Panc1 (cell line): ENCODE results near the gene LY6G5B. TPM values are rescaled to one million over a fixed set of nuclear protein-coding genes. Genes with fewer than 3 reads are reported as not detected.

Experiments
- ATAC-seq: fragments of 200-7000 bp; cut with Tn5 transposase; 2 replicates; pipeline ENCODE4 v1.9.1; 2020; ENCODE audit warnings: mild to moderate bottlenecking, moderate library complexity
- BruUV-seq: library from RNA; stranded (reverse); fragments of 400-500 nt; replicated peaks from 2 replicates; lab custom pipeline; 2021; lab: Mats Ljungman, UMichigan
- CTCF ChIA-PET: fragments of 300-600 bp; sonication (Branson Sonifier 250); formaldehyde crosslinking; loops from one replicate; lab custom pipeline; 2022; ENCODE audit warnings: antibody characterized with exemption; lab: Charles Lee
- POLR2A ChIA-PET: fragments of 300-600 bp; sonication (Branson Sonifier 250); formaldehyde crosslinking; loops from one replicate; lab custom pipeline; 2022; ENCODE audit warnings: antibody characterized with exemption; lab: Charles Lee
- DNase-seq: peaks from one replicate; pipeline ENCODE4 v3.0.0-alpha.2; 2010; ENCODE audit warnings: low read depth, low spot score
- H3K27ac ChIP-seq: 2 replicates; pipeline ENCODE4 v1.5.1; 2011; ENCODE audit warnings: mild to moderate bottlenecking, low read length, inconsistent platforms
- H3K27me3 ChIP-seq: fragments of 200-500 bp; sonication (Bioruptor generic); 2 replicates; pipeline ENCODE4 v1.6.0; 2014; ENCODE audit warnings: low read length, inconsistent platforms; ENCODE audit not compliant: control insufficient read depth, insufficient read depth
- H3K36me3 ChIP-seq: fragments of 200-500 bp; sonication (Bioruptor generic); 2 replicates; pipeline ENCODE4 v1.5.1; 2014; ENCODE audit warnings: inconsistent platforms, mild to moderate bottlenecking, low read length, moderate library complexity; ENCODE audit not compliant: control insufficient read depth, insufficient read depth
- H3K4me1 ChIP-seq: 2 replicates; pipeline ENCODE4 v1.5.1; 2011; ENCODE audit warnings: inconsistent platforms, mild to moderate bottlenecking, low read length, moderate library complexity; ENCODE audit not compliant: control insufficient read depth, insufficient read depth
- H3K4me3 ChIP-seq, 2 experiments: 2 replicates each; pipeline ENCODE4 v1.5.1; 2011 to 2012; ENCODE audit warnings: low read depth in 2 of 2, low read length in 2 of 2, mild to moderate bottlenecking in 2 of 2, inconsistent platforms in 1 of 2, moderate library complexity in 1 of 2
- H3K9me3 ChIP-seq: fragments of 200-500 bp; sonication (Bioruptor generic); 2 replicates; pipeline ENCODE4 v1.5.1; 2014; ENCODE audit warnings: low read depth, mild to moderate bottlenecking, inconsistent platforms, low read length, moderate library complexity; ENCODE audit not compliant: control insufficient read depth, insufficient read depth
- POLR2AphosphoS5 ChIP-seq: IDR thresholded peaks from 2 replicates; pipeline ENCODE4 v1.6.1; 2012; ENCODE audit warnings: mild to moderate bottlenecking, low read depth, low read length, moderate library complexity
- SIN3A ChIP-seq: IDR thresholded peaks from 2 replicates; pipeline ENCODE4 v1.6.1; 2012; ENCODE audit warnings: low read depth, mild to moderate bottlenecking, low read length, moderate library complexity, borderline replicate concordance; ENCODE audit not compliant: insufficient read depth
- TCF7L2 ChIP-seq: IDR thresholded peaks from 2 replicates; pipeline ENCODE4 v1.6.1; 2011; ENCODE audit warnings: mild to moderate bottlenecking, low read depth, low read length, inconsistent platforms
- in situ Hi-C: cut with HindIII; loops from 2 replicates; pipeline ENCODE4 v1.10.0; 2016; ENCODE audit warnings: low sequenced_read_pairs, low pct_unique_long_range_greater_than_20kb
- intact Hi-C: fragments of 100-400 bp; cut with micrococcal nuclease; formaldehyde crosslinking; loops from one replicate; pipeline ENCODE4 v1.10.0; 2022; ENCODE audit not compliant: unreplicated experiment
- total RNA-seq: library from RNA; stranded (reverse); gene quantifications from one replicate; pipeline ENCODE4 v1.2.1, GENCODE V29; 2021; ENCODE audit not compliant: unreplicated experiment
- TF ChIP-seq, protein P1 (sequence below), 2 experiments: IDR thresholded peaks; 2 replicates each; pipeline ENCODE4 v1.6.1; 2011 to 2012; ENCODE audit warnings: low read depth in 2 of 2, control low read depth in 1 of 2, low read length in 1 of 2, mild to moderate bottlenecking in 1 of 2, moderate library complexity in 1 of 2; ENCODE audit not compliant: insufficient read depth in 1 of 2
- TF ChIP-seq, protein P2 (sequence below): fragments of 450-650 bp; IDR thresholded peaks from 2 replicates; pipeline ENCODE4 v1.5.1; 2017; ENCODE audit warnings: mild to moderate bottlenecking

LY6G5B gene
- total RNA-seq, 1 experiment from 2014 or later = 21.2 TPM

DNA sequence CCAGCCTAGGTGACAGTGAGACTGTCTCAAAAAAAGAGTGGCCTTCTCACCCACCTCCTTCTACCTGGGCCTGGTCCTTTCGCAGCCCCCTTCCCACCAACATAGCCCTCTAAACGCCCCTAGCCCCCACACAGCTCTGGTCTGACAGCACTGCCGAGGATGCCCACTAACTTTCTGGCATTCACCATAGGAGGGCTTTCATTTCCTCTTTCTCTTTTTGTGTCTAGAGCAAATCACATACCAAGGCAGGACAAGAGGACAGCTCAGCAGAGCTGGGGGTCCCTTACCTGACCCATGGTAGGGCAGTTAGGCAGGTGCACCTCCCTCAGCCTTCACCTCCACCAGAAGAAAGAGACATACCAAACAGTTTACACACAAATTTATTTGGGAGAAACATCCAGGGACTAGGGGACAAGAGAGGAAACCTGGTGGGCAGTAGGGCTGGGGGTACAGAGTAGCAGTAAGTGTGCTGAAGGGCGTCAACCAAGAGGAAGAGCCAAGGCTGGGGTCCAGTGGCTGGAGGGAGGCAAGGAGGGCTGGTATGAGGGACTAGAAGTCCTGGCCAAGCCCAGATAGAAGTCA, 6.6 kb downstream of the LY6G5B start:
- ChIA-PET CTCF (no interaction called here), POLR2A (no interaction called here)
- no peak for ATAC-seq
- intact Hi-C loops (no loop called here), in situ Hi-C loops (no loop called here)
- no TSS peak for BruUV-seq
- no peaks in the 10 kb centered on the region for H3K27me3 ChIP-seq
- DNase-seq = no peak
- TF ChIP-seq TCF7L2 (no peak), SIN3A (no peak), POLR2AphosphoS5 (no peak)
- TF ChIP-seq, protein P1, sequence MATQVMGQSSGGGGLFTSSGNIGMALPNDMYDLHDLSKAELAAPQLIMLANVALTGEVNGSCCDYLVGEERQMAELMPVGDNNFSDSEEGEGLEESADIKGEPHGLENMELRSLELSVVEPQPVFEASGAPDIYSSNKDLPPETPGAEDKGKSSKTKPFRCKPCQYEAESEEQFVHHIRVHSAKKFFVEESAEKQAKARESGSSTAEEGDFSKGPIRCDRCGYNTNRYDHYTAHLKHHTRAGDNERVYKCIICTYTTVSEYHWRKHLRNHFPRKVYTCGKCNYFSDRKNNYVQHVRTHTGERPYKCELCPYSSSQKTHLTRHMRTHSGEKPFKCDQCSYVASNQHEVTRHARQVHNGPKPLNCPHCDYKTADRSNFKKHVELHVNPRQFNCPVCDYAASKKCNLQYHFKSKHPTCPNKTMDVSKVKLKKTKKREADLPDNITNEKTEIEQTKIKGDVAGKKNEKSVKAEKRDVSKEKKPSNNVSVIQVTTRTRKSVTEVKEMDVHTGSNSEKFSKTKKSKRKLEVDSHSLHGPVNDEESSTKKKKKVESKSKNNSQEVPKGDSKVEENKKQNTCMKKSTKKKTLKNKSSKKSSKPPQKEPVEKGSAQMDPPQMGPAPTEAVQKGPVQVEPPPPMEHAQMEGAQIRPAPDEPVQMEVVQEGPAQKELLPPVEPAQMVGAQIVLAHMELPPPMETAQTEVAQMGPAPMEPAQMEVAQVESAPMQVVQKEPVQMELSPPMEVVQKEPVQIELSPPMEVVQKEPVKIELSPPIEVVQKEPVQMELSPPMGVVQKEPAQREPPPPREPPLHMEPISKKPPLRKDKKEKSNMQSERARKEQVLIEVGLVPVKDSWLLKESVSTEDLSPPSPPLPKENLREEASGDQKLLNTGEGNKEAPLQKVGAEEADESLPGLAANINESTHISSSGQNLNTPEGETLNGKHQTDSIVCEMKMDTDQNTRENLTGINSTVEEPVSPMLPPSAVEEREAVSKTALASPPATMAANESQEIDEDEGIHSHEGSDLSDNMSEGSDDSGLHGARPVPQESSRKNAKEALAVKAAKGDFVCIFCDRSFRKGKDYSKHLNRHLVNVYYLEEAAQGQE (IDR thresholded peaks at IDR 0.05; ENCODE audit: insufficient read depth in 1 of 2, low read depth in 2 of 2, low read length in 1 of 2) = no peak
- TF ChIP-seq, protein P2, sequence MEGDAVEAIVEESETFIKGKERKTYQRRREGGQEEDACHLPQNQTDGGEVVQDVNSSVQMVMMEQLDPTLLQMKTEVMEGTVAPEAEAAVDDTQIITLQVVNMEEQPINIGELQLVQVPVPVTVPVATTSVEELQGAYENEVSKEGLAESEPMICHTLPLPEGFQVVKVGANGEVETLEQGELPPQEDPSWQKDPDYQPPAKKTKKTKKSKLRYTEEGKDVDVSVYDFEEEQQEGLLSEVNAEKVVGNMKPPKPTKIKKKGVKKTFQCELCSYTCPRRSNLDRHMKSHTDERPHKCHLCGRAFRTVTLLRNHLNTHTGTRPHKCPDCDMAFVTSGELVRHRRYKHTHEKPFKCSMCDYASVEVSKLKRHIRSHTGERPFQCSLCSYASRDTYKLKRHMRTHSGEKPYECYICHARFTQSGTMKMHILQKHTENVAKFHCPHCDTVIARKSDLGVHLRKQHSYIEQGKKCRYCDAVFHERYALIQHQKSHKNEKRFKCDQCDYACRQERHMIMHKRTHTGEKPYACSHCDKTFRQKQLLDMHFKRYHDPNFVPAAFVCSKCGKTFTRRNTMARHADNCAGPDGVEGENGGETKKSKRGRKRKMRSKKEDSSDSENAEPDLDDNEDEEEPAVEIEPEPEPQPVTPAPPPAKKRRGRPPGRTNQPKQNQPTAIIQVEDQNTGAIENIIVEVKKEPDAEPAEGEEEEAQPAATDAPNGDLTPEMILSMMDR = no peak
- no peak overlapping the region for H3K27ac ChIP-seq
- peaks cover 4% of the 10 kb centered on the region; the same call in 1 of the 2 replicates for H3K36me3 ChIP-seq
- H3K9me3 ChIP-seq = no peaks in the 10 kb centered on the region
- peaks cover 4% of the 10 kb centered on the region; the same call in 1 of the 2 replicates for H3K4me1 ChIP-seq
- H3K4me3 ChIP-seq = no peak overlapping the region

- Histone ChIP-seq H3K9me3 (no peaks in the 10 kb centered on the region), H3K4me3 (no peak overlapping the region), H3K27me3 (no peaks in the 10 kb centered on the region), H3K4me1 (peaks cover 4% of the 10 kb centered on the region; the same call in 1 of the 2 replicates), H3K27ac (no peak overlapping the region), H3K36me3 (no peaks in the 10 kb centered on the region; the same call in 1 of the 2 replicates)
- BruUV-seq = no TSS peak
- intact Hi-C loops = no loop called here
- DNase-seq = no peak
- ATAC-seq = no peak
- POLR2A ChIA-PET = no interaction called here
- CTCF ChIA-PET = no interaction called here
- no peak for TF ChIP-seq POLR2AphosphoS5
- no peak for TF ChIP-seq TCF7L2
- TF ChIP-seq, protein P1 (IDR thresholded peaks at IDR 0.05; ENCODE audit: insufficient read depth in 1 of 2, low read depth in 2 of 2, low read length in 1 of 2) = no peak
- in situ Hi-C loops = no loop called here
These were observed 7.1 kb downstream of the LY6G5B start for GRCh38 chr6:31676904-31677303.
